Gastroesophageal sphincter (tissue), 4 donors: Measurements from ENCODE around the gene RAB2B. TPM values are rescaled to one million over a fixed set of nuclear protein-coding genes. Genes with fewer than 3 reads are reported as not detected.

Source experiments
- ATAC-seq: fragments of 150-250 bp; one replicate; pipeline ENCODE4 v1.9.1; 2016; ENCODE audit warnings: mild to moderate bottlenecking, moderate library complexity
- H3K27ac ChIP-seq, 4 donors: fragments of 200-600 bp; sonication (generic) in 3 of 4; 1 replicate in 3 of 4; 2 replicates in 1 of 4; pipeline ENCODE4 v1.5.1; 2016 to 2019
- H3K27me3 ChIP-seq: fragments of 200-600 bp; sonication (generic); one replicate; pipeline ENCODE4 v1.5.1; 2019
- H3K36me3 ChIP-seq, 2 donors: fragments of 200-600 bp; sonication (generic); one replicate each; pipeline ENCODE4 v1.5.1; 2019; ENCODE audit warnings: control low read depth in 1 of 2
- H3K4me1 ChIP-seq, 3 donors: fragments of 200-600 bp; sonication (generic); 1 replicate in 2 of 3; 2 replicates in 1 of 3; pipeline ENCODE4 v1.5.1; 2016 to 2019; ENCODE audit warnings: control low read depth in 2 of 3
- H3K4me3 ChIP-seq, 2 donors: fragments of 200-600 bp; sonication (generic); one replicate each; pipeline ENCODE4 v1.5.1; 2019; ENCODE audit warnings: mild to moderate bottlenecking in 1 of 2, moderate library complexity in 1 of 2
- H3K9me3 ChIP-seq, 3 donors: fragments of 200-600 bp; sonication (generic); one replicate each; pipeline ENCODE4 v1.5.1; 2017 to 2019; ENCODE audit warnings: control low read depth in 2 of 3
- EP300 ChIP-seq: sonication (generic); formaldehyde crosslinking; IDR thresholded peaks from one replicate; pipeline ENCODE4 v1.6.1; 2017; ENCODE audit warnings: antibody characterized with exemption, mild to moderate bottlenecking
- POLR2A ChIP-seq, 2 donors: fragments of 450-650 bp; IDR thresholded peaks; one replicate each; pipeline ENCODE4 v1.6.1; 2017; ENCODE audit warnings: antibody characterized with exemption in 2 of 2, mild to moderate bottlenecking in 2 of 2, moderate library complexity in 1 of 2
- POLR2AphosphoS5 ChIP-seq: sonication (generic); formaldehyde crosslinking; IDR thresholded peaks from one replicate; pipeline ENCODE4 v1.6.1; 2017; ENCODE audit warnings: antibody characterized with exemption
- WGBS, 2 donors: methylation state at CpG; one replicate each; pipeline ENCODE4 v1.1.5; 2018; ENCODE audit warnings: low coverage in 1 of 2; 5-methylcytosine and 5-hydroxymethylcytosine counted together
- total RNA-seq, 4 donors: library from RNA; depleted of rRNA; stranded (reverse); fragments of >200 nt; gene quantifications; one replicate each; pipeline ENCODE4 v1.1.0, GENCODE V29; 2016
- TF ChIP-seq, protein P1 (sequence below), 4 experiments: fragments of 200-600 bp in 2 of 4; fragments of 450-650 bp in 2 of 4; sonication (generic) in 1 of 4; IDR thresholded peaks; one replicate each; pipeline ENCODE4 v1.5.1; 2017 to 2019; ENCODE audit warnings: antibody characterized with exemption in 4 of 4, mild to moderate bottlenecking in 2 of 4, moderate library complexity in 2 of 4

Gene RAB2B
- total RNA-seq, 4 donors from 2014 or later = 28.3 to 44.8 (median 29.7) TPM

DNA sequence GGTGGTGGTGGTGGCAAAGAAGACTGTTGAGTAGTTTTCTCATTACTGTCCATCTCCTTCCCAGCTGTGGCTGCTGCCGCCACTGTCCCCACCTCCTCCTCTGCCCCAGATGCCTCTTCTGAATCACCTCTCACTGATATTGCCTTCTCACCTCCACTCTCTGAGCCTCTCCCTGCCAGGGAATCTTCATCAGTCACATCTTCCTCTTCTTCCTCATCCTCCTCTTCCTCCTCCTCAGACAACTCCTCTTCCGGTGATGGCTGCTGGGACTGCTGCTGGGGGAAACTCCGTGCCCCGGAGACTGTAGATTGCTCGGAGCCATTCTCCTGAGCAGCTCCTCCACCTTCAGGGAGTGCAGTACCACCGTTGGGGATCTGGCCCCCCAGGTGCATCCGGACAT lies 46.4 kb upstream of the RAB2B start:
- TF ChIP-seq POLR2AphosphoS5 (no peak), POLR2A (IDR thresholded peaks at IDR 0.05) (no peak), EP300 (no peak)
- TF ChIP-seq, protein P1, sequence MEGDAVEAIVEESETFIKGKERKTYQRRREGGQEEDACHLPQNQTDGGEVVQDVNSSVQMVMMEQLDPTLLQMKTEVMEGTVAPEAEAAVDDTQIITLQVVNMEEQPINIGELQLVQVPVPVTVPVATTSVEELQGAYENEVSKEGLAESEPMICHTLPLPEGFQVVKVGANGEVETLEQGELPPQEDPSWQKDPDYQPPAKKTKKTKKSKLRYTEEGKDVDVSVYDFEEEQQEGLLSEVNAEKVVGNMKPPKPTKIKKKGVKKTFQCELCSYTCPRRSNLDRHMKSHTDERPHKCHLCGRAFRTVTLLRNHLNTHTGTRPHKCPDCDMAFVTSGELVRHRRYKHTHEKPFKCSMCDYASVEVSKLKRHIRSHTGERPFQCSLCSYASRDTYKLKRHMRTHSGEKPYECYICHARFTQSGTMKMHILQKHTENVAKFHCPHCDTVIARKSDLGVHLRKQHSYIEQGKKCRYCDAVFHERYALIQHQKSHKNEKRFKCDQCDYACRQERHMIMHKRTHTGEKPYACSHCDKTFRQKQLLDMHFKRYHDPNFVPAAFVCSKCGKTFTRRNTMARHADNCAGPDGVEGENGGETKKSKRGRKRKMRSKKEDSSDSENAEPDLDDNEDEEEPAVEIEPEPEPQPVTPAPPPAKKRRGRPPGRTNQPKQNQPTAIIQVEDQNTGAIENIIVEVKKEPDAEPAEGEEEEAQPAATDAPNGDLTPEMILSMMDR (IDR thresholded peaks at IDR 0.05) = no peak
- Histone ChIP-seq H3K4me1 (peaks cover 0 to 26% (median 6%) of the 10 kb centered on the region in 3 donors), H3K4me3 (no peak overlapping the region), H3K27ac (no peak overlapping the region), H3K36me3 (peaks cover 0 to 21% of the 10 kb centered on the region in 2 donors), H3K9me3 (no peaks in the 10 kb centered on the region), H3K27me3 (no peaks in the 10 kb centered on the region)
- WGBS, 2 donors = 75 to 100% methylated on average over 2 to 4 of the region's 7 CpGs
- no peak for ATAC-seq

DNA sequence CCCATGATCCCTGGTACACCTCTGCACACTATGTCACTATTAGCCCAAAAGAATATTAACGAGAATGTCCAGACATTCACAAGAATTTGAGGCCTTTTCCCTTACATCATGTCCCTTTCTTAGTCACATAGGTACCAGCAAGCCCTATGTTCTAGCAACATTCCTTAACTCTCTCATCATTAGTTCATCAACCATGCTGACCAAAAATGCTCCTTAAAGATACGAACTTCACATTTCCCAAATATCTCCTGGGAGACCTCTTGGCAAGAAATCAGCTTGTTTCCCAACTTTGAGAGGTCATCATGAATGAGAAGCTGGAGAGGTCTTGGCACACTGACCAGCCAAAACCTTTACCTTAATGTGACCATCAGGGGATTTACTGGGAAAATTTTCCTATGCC lies 44.7 kb upstream of the RAB2B start:
- no peak for TF ChIP-seq EP300
- TF ChIP-seq POLR2AphosphoS5 = no peak
- TF ChIP-seq, protein P1 (IDR thresholded peaks at IDR 0.05) = no peak
- TF ChIP-seq POLR2A (IDR thresholded peaks at IDR 0.05) = no peak
- Histone ChIP-seq H3K36me3 (peaks cover 0 to 21% of the 10 kb centered on the region in 2 donors), H3K27ac (no peak overlapping the region), H3K9me3 (no peaks in the 10 kb centered on the region), H3K4me3 (no peak overlapping the region), H3K27me3 (no peaks in the 10 kb centered on the region), H3K4me1 (peaks cover 0 to 17% (median 6%) of the 10 kb centered on the region in 3 donors)
- ATAC-seq = no peak
- WGBS, 2 donors = 54 to 59% methylated on average over 2 of the region's 2 CpGs

DNA sequence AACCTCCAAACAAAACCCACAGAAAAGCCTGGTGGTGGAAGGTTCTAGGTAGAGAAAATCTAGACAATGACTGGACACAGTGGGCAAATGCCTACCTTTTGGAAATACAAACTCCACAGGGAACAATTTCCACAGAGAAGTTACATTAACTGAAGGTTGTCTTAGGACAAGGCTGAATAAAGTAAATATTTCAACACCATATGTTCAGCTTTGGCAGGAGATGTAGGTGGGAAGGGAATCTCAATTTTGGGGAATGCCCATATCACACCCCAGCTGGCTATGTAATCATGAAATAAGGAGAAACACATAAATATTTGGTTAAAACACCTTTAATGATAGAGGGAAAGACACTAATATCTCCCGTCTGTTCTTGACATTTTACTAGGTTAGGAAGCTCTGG lies 44.0 kb upstream of the RAB2B start:
- Histone ChIP-seq H3K27me3 (no peaks in the 10 kb centered on the region), H3K4me1 (peaks cover 0 to 14% (median 6%) of the 10 kb centered on the region in 3 donors), H3K4me3 (no peak overlapping the region), H3K36me3 (peaks cover 0 to 21% of the 10 kb centered on the region in 2 donors), H3K27ac (no peak overlapping the region), H3K9me3 (no peaks in the 10 kb centered on the region)
- ATAC-seq = no peak
- TF ChIP-seq POLR2A (IDR thresholded peaks at IDR 0.05) = no peak
- TF ChIP-seq POLR2AphosphoS5 = no peak
- TF ChIP-seq EP300 = no peak
- TF ChIP-seq, protein P1 (IDR thresholded peaks at IDR 0.05) = no peak
- WGBS, 2 donors = 46 to 67% methylated on average over 1 of the region's 1 CpG

DNA sequence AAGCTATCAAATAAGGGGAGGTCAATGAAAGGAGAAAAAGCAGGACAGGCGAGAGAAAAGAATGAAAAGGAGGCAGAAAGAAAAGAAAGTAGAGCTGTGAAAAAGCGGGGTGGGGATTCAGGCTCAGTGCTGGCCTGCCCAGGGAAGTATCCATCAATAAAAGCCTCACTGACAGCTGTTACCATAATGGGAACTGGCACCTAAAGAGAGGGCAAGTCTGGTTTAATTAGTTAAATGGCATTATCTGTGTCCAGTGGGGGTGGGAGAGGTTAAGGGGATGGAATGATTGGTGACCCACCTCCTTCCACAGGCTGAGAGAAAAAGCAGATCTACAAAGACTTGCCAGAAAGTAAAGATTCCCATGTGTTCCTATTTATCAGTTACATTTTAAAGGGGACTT lies 42.0 kb upstream of the RAB2B start:
- 60 to 61% methylated on average over 1 to 2 of the region's 2 CpGs for WGBS, 2 donors
- no peak for TF ChIP-seq POLR2A (IDR thresholded peaks at IDR 0.05)
- no peak for TF ChIP-seq POLR2AphosphoS5
- TF ChIP-seq EP300 = no peak
- TF ChIP-seq, protein P1 (IDR thresholded peaks at IDR 0.05) = no peak
- Histone ChIP-seq H3K4me1 (no peaks in the 10 kb centered on the region), H3K36me3 (peaks cover 0 to 6% of the 10 kb centered on the region in 2 donors), H3K9me3 (no peaks in the 10 kb centered on the region), H3K4me3 (no peak overlapping the region), H3K27ac (no peak overlapping the region), H3K27me3 (no peaks in the 10 kb centered on the region)
- ATAC-seq = no peak

DNA sequence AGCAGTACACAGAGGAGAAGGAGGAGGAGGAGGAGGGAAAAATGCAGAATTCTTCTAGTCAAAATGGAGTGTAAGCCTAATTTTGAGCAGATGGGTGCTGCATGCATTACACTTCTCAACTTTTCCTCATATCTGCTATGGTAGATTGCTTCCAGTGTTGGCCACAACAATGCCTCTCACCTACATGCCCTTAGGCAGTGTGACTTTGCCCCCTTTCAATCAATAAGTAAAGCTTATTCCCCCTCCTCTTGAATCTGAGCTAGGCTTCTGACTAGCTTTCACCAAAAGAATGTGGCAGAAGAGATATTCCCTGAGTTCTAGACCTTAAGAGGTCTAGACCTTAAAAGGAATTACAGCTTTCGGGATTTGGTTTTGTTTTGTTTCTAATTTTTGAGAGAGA lies 37.6 kb upstream of the RAB2B start:
- H3K27me3 ChIP-seq = no peaks in the 10 kb centered on the region
- no peak overlapping the region for H3K4me3 ChIP-seq
- TF ChIP-seq POLR2A (IDR thresholded peaks at IDR 0.05) (no peak), EP300 (no peak)
- TF ChIP-seq, protein P1 (IDR thresholded peaks at IDR 0.05) = no peak
- 100% methylated on average over 1 of the region's 1 CpG; no CpG with 5 or more reads in 1 of the 2 donors for WGBS, 2 donors
- ATAC-seq = no peak
- H3K9me3 ChIP-seq = no peaks in the 10 kb centered on the region
- peaks cover 0 to 19% (median 9%) of the 10 kb centered on the region in 3 donors for H3K4me1 ChIP-seq
- H3K36me3 ChIP-seq = no peaks in the 10 kb centered on the region
- H3K27ac ChIP-seq = no peak overlapping the region
